ENCODE results near the gene FBXO41. TPM values are rescaled to one million over a fixed set of nuclear protein-coding genes. Genes with fewer than 3 reads are reported as not detected.

The FBXO41 gene
- total RNA-seq, 1 donor from 2014 or later = 1.6 TPM

- H3K27me3 ChIP-seq (ENCODE audit: control insufficient read depth, insufficient read depth, low read length) = peaks cover 15% of the 10 kb centered on the region
- H3K36me3 ChIP-seq (ENCODE audit: control insufficient read depth, insufficient read depth, low read length) = no peaks in the 10 kb centered on the region
- H3K4me3 ChIP-seq (ENCODE audit: low read depth, low read length) = no peak overlapping the region
- peak; percentile 61 for DNase-seq (ENCODE audit: low read depth)
- FAIRE-seq = peak; percentile 28
- TF ChIP-seq, protein P1, sequence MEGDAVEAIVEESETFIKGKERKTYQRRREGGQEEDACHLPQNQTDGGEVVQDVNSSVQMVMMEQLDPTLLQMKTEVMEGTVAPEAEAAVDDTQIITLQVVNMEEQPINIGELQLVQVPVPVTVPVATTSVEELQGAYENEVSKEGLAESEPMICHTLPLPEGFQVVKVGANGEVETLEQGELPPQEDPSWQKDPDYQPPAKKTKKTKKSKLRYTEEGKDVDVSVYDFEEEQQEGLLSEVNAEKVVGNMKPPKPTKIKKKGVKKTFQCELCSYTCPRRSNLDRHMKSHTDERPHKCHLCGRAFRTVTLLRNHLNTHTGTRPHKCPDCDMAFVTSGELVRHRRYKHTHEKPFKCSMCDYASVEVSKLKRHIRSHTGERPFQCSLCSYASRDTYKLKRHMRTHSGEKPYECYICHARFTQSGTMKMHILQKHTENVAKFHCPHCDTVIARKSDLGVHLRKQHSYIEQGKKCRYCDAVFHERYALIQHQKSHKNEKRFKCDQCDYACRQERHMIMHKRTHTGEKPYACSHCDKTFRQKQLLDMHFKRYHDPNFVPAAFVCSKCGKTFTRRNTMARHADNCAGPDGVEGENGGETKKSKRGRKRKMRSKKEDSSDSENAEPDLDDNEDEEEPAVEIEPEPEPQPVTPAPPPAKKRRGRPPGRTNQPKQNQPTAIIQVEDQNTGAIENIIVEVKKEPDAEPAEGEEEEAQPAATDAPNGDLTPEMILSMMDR (IDR thresholded peaks at IDR 0.05; ENCODE audit: insufficient read depth, low read length, severe bottlenecking) = no peak
Measured at GRCh38 chr2:73295751-73296400, 11.6 kb upstream of the FBXO41 start.

GRCh38 chr2:73294239-73294638 is 10.0 kb upstream of the FBXO41 start:
- FAIRE-seq (no peak), DNase-seq (ENCODE audit: low read depth) (no peak)
- Histone ChIP-seq H3K36me3 (ENCODE audit: control insufficient read depth, insufficient read depth, low read length) (no peaks in the 10 kb centered on the region), H3K4me3 (ENCODE audit: low read depth, low read length) (no peak overlapping the region), H3K27me3 (ENCODE audit: control insufficient read depth, insufficient read depth, low read length) (peaks cover 15% of the 10 kb centered on the region)
- TF ChIP-seq, protein P1 (IDR thresholded peaks at IDR 0.05; ENCODE audit: insufficient read depth, low read length, severe bottlenecking) = no peak

DNA sequence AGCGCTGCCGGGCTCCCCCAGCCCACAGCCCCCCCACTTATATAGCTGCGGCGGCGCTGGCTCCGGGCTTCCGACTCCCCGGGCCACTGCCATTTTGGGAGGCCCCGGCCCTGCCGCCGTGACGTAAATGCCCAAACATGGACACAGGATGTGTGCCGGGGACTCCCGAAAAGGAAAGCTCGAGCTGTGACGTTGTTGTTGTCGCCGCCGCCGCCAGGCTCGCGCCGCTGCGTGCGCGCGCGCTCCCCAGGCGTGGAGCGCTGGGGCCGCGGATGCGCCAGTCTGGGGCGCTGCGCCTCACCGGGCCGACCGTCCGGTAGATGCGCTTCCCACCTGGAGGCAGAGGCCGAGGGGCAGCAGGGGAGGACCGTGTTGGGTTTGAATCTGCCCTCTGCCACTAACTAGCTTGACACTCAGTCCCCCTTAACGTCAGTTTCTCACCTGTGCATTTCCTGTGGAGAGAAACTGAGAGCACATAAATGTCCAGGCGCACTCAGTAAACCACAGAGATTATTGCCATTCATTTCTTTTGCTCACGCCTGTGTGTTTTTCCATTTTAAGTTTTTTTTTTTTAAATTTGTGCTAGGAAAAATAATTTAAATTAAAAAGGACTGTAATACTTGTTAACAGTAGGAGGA is 9.4 kb upstream of the FBXO41 start, which contains the start of gene EGR4:
Gene EGR4 (minus strand): TSS at position 15 of the 638 bp plus-strand sequence. CDS start 231 bp downstream, outside the sequence.
- Histone ChIP-seq H3K4me3 (ENCODE audit: low read depth, low read length) (peak within 1 kb of the TSS; percentile 29), H3K27me3 (ENCODE audit: control insufficient read depth, insufficient read depth, low read length) (peaks cover 18% of the 10 kb centered on the region), H3K36me3 (ENCODE audit: control insufficient read depth, insufficient read depth, low read length) (no peaks in the 10 kb centered on the region)
- no peak for FAIRE-seq
- TF ChIP-seq, protein P1 (IDR thresholded peaks at IDR 0.05; ENCODE audit: insufficient read depth, low read length, severe bottlenecking) = no peak
- DNase-seq (ENCODE audit: low read depth) = peak; percentile 56

DNA sequence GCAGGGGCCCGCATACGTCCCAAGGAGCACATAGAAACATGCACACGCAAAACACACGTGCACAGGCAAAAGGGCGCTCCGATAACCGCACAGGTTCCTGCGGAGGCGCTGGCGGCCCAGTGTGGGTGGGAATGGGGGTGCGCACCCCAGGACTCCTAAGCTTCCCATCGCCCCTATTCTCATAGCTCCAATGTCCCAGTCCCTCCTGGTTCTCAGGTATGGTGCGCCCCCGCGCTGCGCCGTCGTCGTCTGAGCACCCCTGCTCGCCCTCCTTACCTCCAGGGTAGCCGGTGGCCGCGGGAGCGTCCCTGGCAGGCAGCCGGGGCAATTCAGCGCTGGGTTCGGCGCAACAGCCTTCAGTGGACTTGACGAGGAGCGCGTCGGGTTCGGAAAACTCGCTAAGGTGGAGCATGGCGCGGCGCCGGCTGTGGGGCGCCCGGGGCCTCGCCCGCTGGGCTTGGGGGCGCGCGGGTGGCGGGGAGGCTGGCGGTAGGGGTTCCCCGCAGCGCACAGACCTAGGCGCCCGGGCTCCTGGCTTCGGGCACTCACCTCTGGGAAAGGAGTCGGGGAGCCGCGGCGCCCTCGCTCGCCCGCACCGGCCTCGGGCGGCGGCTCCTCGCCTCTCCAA is 8.7 kb upstream of the FBXO41 start:
- Histone ChIP-seq H3K27me3 (ENCODE audit: control insufficient read depth, insufficient read depth, low read length) (peaks cover 18% of the 10 kb centered on the region), H3K4me3 (ENCODE audit: low read depth, low read length) (peak overlapping the region; percentile 29), H3K36me3 (ENCODE audit: control insufficient read depth, insufficient read depth, low read length) (no peaks in the 10 kb centered on the region)
- no peak for FAIRE-seq
- DNase-seq (ENCODE audit: low read depth) = no peak
- TF ChIP-seq, protein P1 (IDR thresholded peaks at IDR 0.05; ENCODE audit: insufficient read depth, low read length, severe bottlenecking) = no peak

GRCh38 chr2:73292316-73292905 is 8.1 kb upstream of the FBXO41 start:
- FAIRE-seq = no peak
- Histone ChIP-seq H3K27me3 (ENCODE audit: control insufficient read depth, insufficient read depth, low read length) (peaks cover 18% of the 10 kb centered on the region), H3K36me3 (ENCODE audit: control insufficient read depth, insufficient read depth, low read length) (no peaks in the 10 kb centered on the region), H3K4me3 (ENCODE audit: low read depth, low read length) (no peak overlapping the region)
- TF ChIP-seq, protein P1 (IDR thresholded peaks at IDR 0.05; ENCODE audit: insufficient read depth, low read length, severe bottlenecking) = no peak
- no peak for DNase-seq (ENCODE audit: low read depth)
